DOHH2 (cell line): Measurements from ENCODE around the gene LPIN3.

Source experiments
- H3F3A ChIP-seq: fragments of 200-600 bp; sonication (generic), shearing (Covaris generic); 2 replicates; pipeline ENCODE4 v1.6.0; 2016; ENCODE audit warnings: antibody characterized with exemption, mild to moderate bottlenecking; ENCODE audit not compliant: control insufficient read depth, insufficient read depth
- H3K27ac ChIP-seq: fragments of 200-600 bp; sonication (generic); 2 replicates; pipeline ENCODE4 v1.5.1; 2014; ENCODE audit warnings: low read depth, mild to moderate bottlenecking, low read length, moderate library complexity
- H3K27me3 ChIP-seq: fragments of 200-600 bp; sonication (generic); 2 replicates; pipeline ENCODE4 v1.6.1; 2014; ENCODE audit warnings: mild to moderate bottlenecking, low read length, mixed read lengths; ENCODE audit not compliant: control insufficient read depth
- H3K36me3 ChIP-seq: fragments of 200-600 bp; sonication (generic); 2 replicates; pipeline ENCODE4 v1.6.1; 2014; ENCODE audit warnings: mild to moderate bottlenecking, low read length, moderate library complexity, mixed read lengths; ENCODE audit not compliant: control insufficient read depth
- H3K4me1 ChIP-seq: fragments of 200-600 bp; sonication (generic); 2 replicates; pipeline ENCODE4 v1.6.1; 2014; ENCODE audit warnings: mild to moderate bottlenecking, low read length, mixed read lengths; ENCODE audit not compliant: control insufficient read depth
- H3K4me2 ChIP-seq: fragments of 200-600 bp; sonication (generic); 2 replicates; pipeline ENCODE4 v1.6.0; 2014; ENCODE audit warnings: mild to moderate bottlenecking, low read length, moderate library complexity
- H3K4me3 ChIP-seq: fragments of 200-600 bp; sonication (generic); 2 replicates; pipeline ENCODE4 v1.5.1; 2014; ENCODE audit warnings: mild to moderate bottlenecking, low read length, mixed read lengths
- H3K79me2 ChIP-seq: fragments of 200-600 bp; sonication (generic); 2 replicates; pipeline ENCODE4 v1.6.1; 2014; ENCODE audit warnings: mild to moderate bottlenecking, low read length, mixed read lengths; ENCODE audit not compliant: control insufficient read depth
- H3K9me2 ChIP-seq: fragments of 200-600 bp; sonication (generic); replicated peaks from 2 replicates; pipeline ENCODE4 v1.6.1; 2014; ENCODE audit warnings: mild to moderate bottlenecking, low read length, mixed read lengths; ENCODE audit not compliant: control insufficient read depth
- H3K9me3 ChIP-seq: fragments of 200-600 bp; sonication (generic); 2 replicates; pipeline ENCODE4 v1.6.1; 2014; ENCODE audit warnings: antibody characterized with exemption, low read length, mixed read lengths; ENCODE audit not compliant: control insufficient read depth, insufficient read depth
- H4K20me1 ChIP-seq: fragments of 200-600 bp; sonication (generic); 2 replicates; pipeline ENCODE4 v1.6.0; 2014; ENCODE audit warnings: low read depth, mild to moderate bottlenecking, antibody characterized with exemption, low read length, moderate library complexity; ENCODE audit not compliant: control insufficient read depth, insufficient read depth
- CTCF ChIP-seq: fragments of 200-600 bp; sonication (generic); IDR thresholded peaks from one replicate; pipeline ENCODE4 v1.5.1; 2014; ENCODE audit warnings: antibody characterized with exemption, mild to moderate bottlenecking, low read depth, low read length; ENCODE audit not compliant: poor library complexity, severe bottlenecking
- EZH2phosphoT487 ChIP-seq: fragments of 200-600 bp; sonication (generic); IDR thresholded peaks from 2 replicates; pipeline ENCODE4 v1.6.1; 2017; ENCODE audit warnings: borderline replicate concordance, mild to moderate bottlenecking, antibody characterized with exemption, low read length, moderate library complexity, mixed read lengths

The LPIN3 gene

GRCh38 chr20:41358717-41359116 lies 18.1 kb downstream of the LPIN3 start:
- Histone ChIP-seq H4K20me1 (no peaks in the 10 kb centered on the region), H3K4me2 (no peak overlapping the region), H3K4me1 (no peaks in the 10 kb centered on the region), H3K79me2 (no peaks in the 10 kb centered on the region), H3K36me3 (no peaks in the 10 kb centered on the region), H3K9me3 (no peaks in the 10 kb centered on the region), H3K27me3 (no peaks in the 10 kb centered on the region), H3K9me2 (no peaks in the 10 kb centered on the region), H3K27ac (no peak overlapping the region), H3K4me3 (no peak overlapping the region), H3F3A (no peaks in the 10 kb centered on the region)
- TF ChIP-seq EZH2phosphoT487 (no peak), CTCF (no peak)

- Histone ChIP-seq H3K9me3 (no peaks in the 10 kb centered on the region), H3K4me3 (no peak overlapping the region), H4K20me1 (no peaks in the 10 kb centered on the region), H3K27me3 (no peaks in the 10 kb centered on the region), H3K27ac (no peak overlapping the region), H3K79me2 (no peaks in the 10 kb centered on the region), H3K9me2 (no peaks in the 10 kb centered on the region), H3F3A (no peaks in the 10 kb centered on the region), H3K36me3 (no peaks in the 10 kb centered on the region), H3K4me1 (no peaks in the 10 kb centered on the region), H3K4me2 (no peak overlapping the region)
- TF ChIP-seq EZH2phosphoT487 (no peak), CTCF (no peak)
These were observed 19.0 kb downstream of the LPIN3 start for GRCh38 chr20:41359541-41360011.

- H3K27ac ChIP-seq, result no peak overlapping the region
- H4K20me1 ChIP-seq, result no peaks in the 10 kb centered on the region
- no peak overlapping the region for H3K4me3 ChIP-seq
- H3F3A ChIP-seq, result no peaks in the 10 kb centered on the region
- H3K36me3 ChIP-seq, result no peaks in the 10 kb centered on the region
- no peaks in the 10 kb centered on the region for H3K9me3 ChIP-seq
- no peaks in the 10 kb centered on the region for H3K27me3 ChIP-seq
- H3K4me1 ChIP-seq, result no peaks in the 10 kb centered on the region
- H3K4me2 ChIP-seq, result no peak overlapping the region
- H3K9me2 ChIP-seq, result no peaks in the 10 kb centered on the region
- TF ChIP-seq CTCF (no peak), EZH2phosphoT487 (no peak)
- H3K79me2 ChIP-seq, result no peaks in the 10 kb centered on the region
These were observed 20.5 kb downstream of the LPIN3 start for GRCh38 chr20:41360831-41361756.
